Measurements from ENCODE around the gene UBIAD1.

Gene UBIAD1

DNA sequence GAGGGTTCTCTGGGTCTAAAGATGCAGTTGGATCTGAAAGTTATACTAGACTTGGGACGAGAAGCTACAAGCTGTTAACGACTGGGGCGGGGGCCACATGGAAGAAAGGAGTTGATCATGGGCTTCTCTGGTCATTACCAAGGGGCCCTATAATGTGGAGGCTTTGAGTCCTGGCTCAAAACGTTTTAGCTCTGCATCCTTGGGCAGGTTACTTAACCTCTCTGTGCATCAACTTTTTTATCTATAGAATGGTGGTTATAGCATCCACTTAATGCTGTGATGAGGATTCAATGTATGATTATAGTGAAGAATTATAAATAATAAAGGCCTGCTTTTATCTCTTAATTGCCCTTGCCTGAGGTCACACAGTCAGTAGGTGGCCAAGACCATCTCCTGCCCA lies 53.1 kb downstream of the UBIAD1 start:
- Histone ChIP-seq H3K18ac (ENCODE audit: low read length) (no peak overlapping the region), H2BK15ac (ENCODE audit: low read length) (no peak overlapping the region), H4K8ac (ENCODE audit: low read depth, low read length) (no peak overlapping the region), H3K4me3 (ENCODE audit: low read length in 2 of 2) (no peak overlapping the region), H2BK5ac (ENCODE audit: low read length) (no peak overlapping the region), H3K27ac (replicated peaks; ENCODE audit: low read length) (no peak overlapping the region), H3K23ac (ENCODE audit: low read depth, low read length, poor library complexity) (no peak overlapping the region), H3K4me1 (ENCODE audit: control insufficient read depth in 2 of 2, insufficient read depth in 1 of 2, low read depth in 1 of 2, low read length in 2 of 2) (peaks cover 0 to 13% of the 10 kb centered on the region in 2 donors), H3K79me1 (ENCODE audit: low read depth, low read length) (no peaks in the 10 kb centered on the region), H3K4me2 (ENCODE audit: insufficient read depth, low read length, poor library complexity, severe bottlenecking) (no peak overlapping the region), H3K4ac (ENCODE audit: low read length) (no peak overlapping the region), H2BK12ac (ENCODE audit: low read length) (no peak overlapping the region), H3K9me3 (replicated peaks in 1 of 2; ENCODE audit: control insufficient read depth in 2 of 2, insufficient read depth in 1 of 2, low read depth in 1 of 2, low read length in 2 of 2) (no peaks in the 10 kb centered on the region), H3K36me3 (replicated peaks in 1 of 2; ENCODE audit: control insufficient read depth in 2 of 2, insufficient read depth in 2 of 2, low read length in 2 of 2) (no peaks in the 10 kb centered on the region), H2AK5ac (ENCODE audit: low read depth, low read length) (no peak overlapping the region), H3K27me3 (ENCODE audit: control insufficient read depth in 3 of 3, insufficient read depth in 3 of 3, low read depth in 1 of 3, low read length in 3 of 3) (peaks cover 0 to 26% (median 0%) of the 10 kb centered on the region in 3 experiments), H3K14ac (ENCODE audit: low read length) (no peak overlapping the region), H2BK120ac (ENCODE audit: low read depth, low read length) (peak overlapping the region; percentile 88), H3K9ac (ENCODE audit: low read depth, low read length, poor library complexity) (no peak overlapping the region), H4K91ac (ENCODE audit: low read depth, low read length, poor library complexity) (no peak overlapping the region), H2AFZ (ENCODE audit: low read length) (no peak overlapping the region)
- no peak for DNase-seq (ENCODE audit: low spot score)
- WGBS, 2 donors (ENCODE audit: extremely low coverage in 2 of 2, insufficient read length in 2 of 2, insufficient replicate concordance in 1 of 2), result no CpG with 5 or more reads among the region's 4 CpGs

DNA sequence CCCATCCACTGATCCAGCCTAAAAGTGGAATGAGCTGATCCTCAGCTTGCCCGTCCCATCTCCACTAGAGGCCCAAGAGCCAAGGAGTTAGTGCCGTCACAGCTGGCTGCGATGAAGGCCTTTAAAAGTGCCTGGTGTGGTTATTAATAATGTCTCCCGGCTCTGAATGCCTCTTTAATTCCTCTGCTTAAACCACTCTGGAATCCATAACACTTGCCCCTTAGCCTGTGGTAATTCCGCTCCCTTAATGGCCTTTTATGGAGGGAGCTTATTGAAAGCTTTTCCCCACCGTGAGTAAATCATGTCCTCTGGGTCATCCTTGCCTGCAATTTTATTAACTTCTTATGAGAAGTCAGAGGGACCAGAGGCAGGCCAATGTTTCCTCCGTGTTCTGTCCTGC lies 55.4 kb downstream of the UBIAD1 start:
- H2AK5ac ChIP-seq (ENCODE audit: low read depth, low read length), result no peak overlapping the region
- no peaks in the 10 kb centered on the region for H3K79me1 ChIP-seq (ENCODE audit: low read depth, low read length)
- H3K23ac ChIP-seq (ENCODE audit: low read depth, low read length, poor library complexity), result no peak overlapping the region
- no peaks in the 10 kb centered on the region for H3K36me3 ChIP-seq (replicated peaks in 1 of 2; ENCODE audit: control insufficient read depth in 2 of 2, insufficient read depth in 2 of 2, low read length in 2 of 2)
- H3K4me1 ChIP-seq (ENCODE audit: control insufficient read depth in 2 of 2, insufficient read depth in 1 of 2, low read depth in 1 of 2, low read length in 2 of 2), result peaks cover 2 to 15% of the 10 kb centered on the region in 2 donors
- H2BK120ac ChIP-seq (ENCODE audit: low read depth, low read length), result no peak overlapping the region
- WGBS, 2 donors (ENCODE audit: extremely low coverage in 2 of 2, insufficient read length in 2 of 2, insufficient replicate concordance in 1 of 2), result no CpG with 5 or more reads among the region's 7 CpGs
- no peak overlapping the region for H2BK12ac ChIP-seq (ENCODE audit: low read length)
- no peak overlapping the region for H3K27ac ChIP-seq (replicated peaks; ENCODE audit: low read length)
- H3K18ac ChIP-seq (ENCODE audit: low read length), result no peak overlapping the region
- H2AFZ ChIP-seq (ENCODE audit: low read length), result no peak overlapping the region
- H3K4ac ChIP-seq (ENCODE audit: low read length), result no peak overlapping the region
- no peak overlapping the region for H4K8ac ChIP-seq (ENCODE audit: low read depth, low read length)
- H2BK5ac ChIP-seq (ENCODE audit: low read length), result no peak overlapping the region
- H3K4me3 ChIP-seq (ENCODE audit: low read length in 2 of 2), result no peak overlapping the region
- H2BK15ac ChIP-seq (ENCODE audit: low read length), result no peak overlapping the region
- H3K9me3 ChIP-seq (replicated peaks in 1 of 2; ENCODE audit: control insufficient read depth in 2 of 2, insufficient read depth in 1 of 2, low read depth in 1 of 2, low read length in 2 of 2), result no peaks in the 10 kb centered on the region
- H3K14ac ChIP-seq (ENCODE audit: low read length), result no peak overlapping the region
- no peak overlapping the region for H4K91ac ChIP-seq (ENCODE audit: low read depth, low read length, poor library complexity)
- no peak for DNase-seq (ENCODE audit: low spot score)
- H3K9ac ChIP-seq (ENCODE audit: low read depth, low read length, poor library complexity), result peak overlapping the region; percentile 22
- peaks cover 0 to 16% (median 0%) of the 10 kb centered on the region in 3 experiments for H3K27me3 ChIP-seq (ENCODE audit: control insufficient read depth in 3 of 3, insufficient read depth in 3 of 3, low read depth in 1 of 3, low read length in 3 of 3)
- no peak overlapping the region for H3K4me2 ChIP-seq (ENCODE audit: insufficient read depth, low read length, poor library complexity, severe bottlenecking)

DNA sequence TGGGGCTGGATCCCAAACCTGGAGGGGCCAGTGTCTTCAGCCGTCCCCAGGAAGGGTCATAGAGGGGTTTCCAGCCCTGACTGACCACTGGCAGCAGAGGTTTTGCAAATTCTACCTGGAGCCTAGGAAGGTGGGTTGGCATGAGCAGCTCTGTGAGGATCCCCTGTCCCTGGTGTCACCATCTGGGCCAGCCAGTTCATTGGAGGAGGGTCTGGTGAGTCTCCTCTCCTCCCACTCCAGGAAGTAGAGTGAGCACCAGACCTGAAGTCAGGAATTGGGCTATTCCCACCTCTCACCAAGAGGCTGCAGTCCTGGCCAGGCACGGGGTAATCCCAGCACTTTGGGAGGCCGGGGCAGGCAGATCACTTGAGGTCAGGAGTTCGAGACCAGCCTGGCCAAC lies 57.4 kb downstream of the UBIAD1 start:
- no peak overlapping the region for H2AFZ ChIP-seq (ENCODE audit: low read length)
- WGBS, 2 donors (ENCODE audit: extremely low coverage in 2 of 2, insufficient read length in 2 of 2, insufficient replicate concordance in 1 of 2), result no CpG with 5 or more reads among the region's 4 CpGs
- no peaks in the 10 kb centered on the region for H3K9me3 ChIP-seq (replicated peaks in 1 of 2; ENCODE audit: control insufficient read depth in 2 of 2, insufficient read depth in 1 of 2, low read depth in 1 of 2, low read length in 2 of 2)
- H3K14ac ChIP-seq (ENCODE audit: low read length), result no peak overlapping the region
- no peak overlapping the region for H2BK12ac ChIP-seq (ENCODE audit: low read length)
- no peaks in the 10 kb centered on the region for H3K36me3 ChIP-seq (replicated peaks in 1 of 2; ENCODE audit: control insufficient read depth in 2 of 2, insufficient read depth in 2 of 2, low read length in 2 of 2)
- no peak overlapping the region for H3K18ac ChIP-seq (ENCODE audit: low read length)
- no peak overlapping the region for H3K4me3 ChIP-seq (ENCODE audit: low read length in 2 of 2)
- DNase-seq (ENCODE audit: low spot score), result no peak
- H3K27me3 ChIP-seq (ENCODE audit: control insufficient read depth in 3 of 3, insufficient read depth in 3 of 3, low read depth in 1 of 3, low read length in 3 of 3), result peaks cover 0 to 5% (median 0%) of the 10 kb centered on the region in 3 experiments
- H3K4ac ChIP-seq (ENCODE audit: low read length), result no peak overlapping the region
- H2BK5ac ChIP-seq (ENCODE audit: low read length), result peak overlapping the region; percentile 42
- peaks cover 4 to 5% of the 10 kb centered on the region in 2 donors for H3K4me1 ChIP-seq (ENCODE audit: control insufficient read depth in 2 of 2, insufficient read depth in 1 of 2, low read depth in 1 of 2, low read length in 2 of 2)
- H3K4me2 ChIP-seq (ENCODE audit: insufficient read depth, low read length, poor library complexity, severe bottlenecking), result no peak overlapping the region
- no peak overlapping the region for H2BK15ac ChIP-seq (ENCODE audit: low read length)
- H2BK120ac ChIP-seq (ENCODE audit: low read depth, low read length), result no peak overlapping the region
- no peak overlapping the region for H4K8ac ChIP-seq (ENCODE audit: low read depth, low read length)
- H3K27ac ChIP-seq (replicated peaks; ENCODE audit: low read length), result no peak overlapping the region
- no peaks in the 10 kb centered on the region for H3K79me1 ChIP-seq (ENCODE audit: low read depth, low read length)
- no peak overlapping the region for H3K9ac ChIP-seq (ENCODE audit: low read depth, low read length, poor library complexity)
- H3K23ac ChIP-seq (ENCODE audit: low read depth, low read length, poor library complexity), result no peak overlapping the region
- no peak overlapping the region for H2AK5ac ChIP-seq (ENCODE audit: low read depth, low read length)
- H4K91ac ChIP-seq (ENCODE audit: low read depth, low read length, poor library complexity), result no peak overlapping the region

DNA sequence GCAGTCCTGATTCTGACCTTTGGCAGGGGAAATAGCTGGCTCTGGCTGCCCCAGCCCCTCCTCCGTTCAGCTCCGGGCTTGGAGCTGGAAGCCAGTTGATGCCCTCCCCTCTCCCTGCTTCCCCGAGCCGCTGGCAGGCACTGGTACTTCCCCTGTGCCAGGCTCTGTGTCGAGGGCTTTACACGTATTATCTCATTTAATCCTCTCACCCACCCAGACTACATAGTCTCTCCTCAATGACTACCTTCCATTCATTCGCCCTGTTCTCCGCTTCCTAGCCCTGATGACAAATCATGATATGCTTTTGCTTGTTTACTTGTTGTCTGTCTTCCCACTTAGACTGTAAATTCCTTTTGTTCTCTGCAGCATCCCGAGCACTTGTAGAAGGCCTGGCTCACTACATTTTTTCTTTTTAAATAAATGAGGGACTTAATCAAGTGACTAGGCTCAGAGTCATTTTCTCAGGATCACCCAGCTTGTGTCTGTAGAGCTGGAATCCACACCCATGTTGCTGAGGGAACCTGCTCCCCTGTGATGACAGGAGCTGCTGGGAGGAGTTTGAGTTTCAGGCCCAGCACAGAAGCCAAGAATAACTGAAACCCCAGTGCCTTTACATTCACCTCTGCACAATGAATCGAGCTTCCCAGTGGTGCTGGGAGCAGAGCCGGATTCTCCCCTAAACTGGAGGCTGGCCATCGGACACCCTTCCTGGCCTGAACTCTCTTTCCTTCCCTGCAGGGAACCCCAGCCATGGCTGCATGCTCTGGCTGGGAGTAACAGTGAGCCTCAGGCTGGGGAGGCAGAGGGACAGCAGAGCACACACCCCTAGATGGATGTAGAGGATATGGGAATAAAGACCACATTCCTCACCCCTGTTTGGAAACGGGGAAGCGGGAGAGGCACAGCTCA lies 58.3 kb downstream of the UBIAD1 start:
- Histone ChIP-seq H2AK5ac (ENCODE audit: low read depth, low read length) (peak overlapping the region; percentile 58), H2BK15ac (ENCODE audit: low read length) (no peak overlapping the region), H3K79me1 (ENCODE audit: low read depth, low read length) (no peaks in the 10 kb centered on the region), H4K91ac (ENCODE audit: low read depth, low read length, poor library complexity) (no peak overlapping the region), H3K4me3 (ENCODE audit: low read length in 2 of 2) (no peak overlapping the region), H3K36me3 (replicated peaks in 1 of 2; ENCODE audit: control insufficient read depth in 2 of 2, insufficient read depth in 2 of 2, low read length in 2 of 2) (no peaks in the 10 kb centered on the region), H3K27me3 (ENCODE audit: control insufficient read depth in 3 of 3, insufficient read depth in 3 of 3, low read depth in 1 of 3, low read length in 3 of 3) (peaks cover 0 to 5% (median 0%) of the 10 kb centered on the region in 3 experiments), H3K4me1 (ENCODE audit: control insufficient read depth in 2 of 2, insufficient read depth in 1 of 2, low read depth in 1 of 2, low read length in 2 of 2) (peaks cover 4 to 5% of the 10 kb centered on the region in 2 donors), H2BK120ac (ENCODE audit: low read depth, low read length) (no peak overlapping the region), H3K4me2 (ENCODE audit: insufficient read depth, low read length, poor library complexity, severe bottlenecking) (no peak overlapping the region), H3K9me3 (replicated peaks in 1 of 2; ENCODE audit: control insufficient read depth in 2 of 2, insufficient read depth in 1 of 2, low read depth in 1 of 2, low read length in 2 of 2) (no peaks in the 10 kb centered on the region), H3K4ac (ENCODE audit: low read length) (no peak overlapping the region), H2AFZ (ENCODE audit: low read length) (no peak overlapping the region), H4K8ac (ENCODE audit: low read depth, low read length) (no peak overlapping the region), H3K9ac (ENCODE audit: low read depth, low read length, poor library complexity) (no peak overlapping the region), H3K23ac (ENCODE audit: low read depth, low read length, poor library complexity) (no peak overlapping the region), H3K27ac (replicated peaks; ENCODE audit: low read length) (no peak overlapping the region), H3K18ac (ENCODE audit: low read length) (no peak overlapping the region), H2BK12ac (ENCODE audit: low read length) (no peak overlapping the region), H2BK5ac (ENCODE audit: low read length) (no peak overlapping the region), H3K14ac (ENCODE audit: low read length) (no peak overlapping the region)
- DNase-seq (ENCODE audit: low spot score), result no peak
- no CpG with 5 or more reads among the region's 14 CpGs for WGBS, 2 donors (ENCODE audit: extremely low coverage in 2 of 2, insufficient read length in 2 of 2, insufficient replicate concordance in 1 of 2)
